HG03575 (cell line): ENCODE measurements around the gene STK39.

Experiments
- ATAC-seq: cut with Tn5 transposase; IDR thresholded peaks from one replicate; pipeline ENCODE4 v1.9.1; 2021; ENCODE audit not compliant: unreplicated experiment, insufficient number of reproducible peaks, low FRiP score; ENCODE audit errors: extremely low read depth

Gene STK39

GRCh38 chr2:168079236-168079635, 168.2 kb downstream of the STK39 start:
- no peak for ATAC-seq

- no peak for ATAC-seq
Observed at GRCh38 chr2:168076731-168077130, 170.7 kb downstream of the STK39 start.

GRCh38 chr2:168075446-168075845, 171.9 kb downstream of the STK39 start:
- ATAC-seq: no peak

GRCh38 chr2:168072626-168073303, 174.6 kb downstream of the STK39 start:
- ATAC-seq: no peak

GRCh38 chr2:168064011-168064998, 183.1 kb downstream of the STK39 start:
- no peak for ATAC-seq

- ATAC-seq: no peak
Observed at GRCh38 chr2:168062936-168063335, 184.5 kb downstream of the STK39 start.

GRCh38 chr2:168062054-168062453, 185.3 kb downstream of the STK39 start:
- no peak for ATAC-seq

- no peak for ATAC-seq
Observed at GRCh38 chr2:168060986-168061750, 186.2 kb downstream of the STK39 start.

GRCh38 chr2:168059758-168060157, 187.6 kb downstream of the STK39 start:
- no peak for ATAC-seq

- no peak for ATAC-seq
Observed at GRCh38 chr2:168058675-168059074, 188.7 kb downstream of the STK39 start.

GRCh38 chr2:168056242-168056787, 191.1 kb downstream of the STK39 start:
- ATAC-seq: no peak

- no peak for ATAC-seq
Observed at GRCh38 chr2:168054657-168055056, 192.7 kb downstream of the STK39 start.

GRCh38 chr2:168053676-168054075, 193.7 kb downstream of the STK39 start:
- ATAC-seq: no peak

GRCh38 chr2:168052773-168053172, 194.6 kb downstream of the STK39 start:
- ATAC-seq: no peak

GRCh38 chr2:168050377-168050776, 197.0 kb downstream of the STK39 start:
- no peak for ATAC-seq

GRCh38 chr2:168049609-168050008, 197.8 kb downstream of the STK39 start:
- ATAC-seq: no peak

- ATAC-seq: no peak
Observed at GRCh38 chr2:168047091-168047690, 200.2 kb downstream of the STK39 start.

GRCh38 chr2:168044579-168044978, 202.8 kb downstream of the STK39 start:
- ATAC-seq: no peak

GRCh38 chr2:168044176-168044575, 203.2 kb downstream of the STK39 start:
- ATAC-seq: no peak
